GM23248 (cell line): Measurements from ENCODE around the gene RBM10. TPM values are rescaled to one million over a fixed set of nuclear protein-coding genes. Genes with fewer than 3 reads are reported as not detected.

Source experiments
- DNase-seq: peaks from one replicate; pipeline ENCODE4 v3.0.0-alpha.2; 2015
- H2AFZ ChIP-seq: fragments of 200-600 bp; sonication (generic); 2 replicates; pipeline ENCODE4 v1.6.1; 2016; ENCODE audit warnings: antibody characterized with exemption
- H3F3A ChIP-seq: fragments of 200-600 bp; sonication (generic); 2 replicates; pipeline ENCODE4 v1.6.1; 2016; ENCODE audit warnings: mild to moderate bottlenecking, antibody characterized with exemption, mixed run types; ENCODE audit not compliant: insufficient read depth
- H3K27ac ChIP-seq: fragments of 200-600 bp; sonication (generic); 2 replicates; pipeline ENCODE4 v1.5.1; 2016; ENCODE audit warnings: mild to moderate bottlenecking
- H3K27me3 ChIP-seq: fragments of 200-600 bp; sonication (generic); replicated peaks from 2 replicates; pipeline ENCODE4 v1.6.1; 2016; ENCODE audit warnings: mild to moderate bottlenecking; ENCODE audit not compliant: insufficient read depth
- H3K36me3 ChIP-seq: fragments of 200-600 bp; sonication (generic); 2 replicates; pipeline ENCODE4 v1.6.1; 2016; ENCODE audit warnings: low read depth, mild to moderate bottlenecking
- H3K4me1 ChIP-seq: fragments of 200-600 bp; sonication (generic); 2 replicates; pipeline ENCODE4 v1.6.1; 2016; ENCODE audit warnings: mild to moderate bottlenecking; ENCODE audit not compliant: insufficient read depth
- H3K4me2 ChIP-seq: fragments of 200-600 bp; sonication (generic); one replicate; pipeline ENCODE4 v1.6.1; 2016; ENCODE audit warnings: mild to moderate bottlenecking; ENCODE audit not compliant: unreplicated experiment
- H3K4me3 ChIP-seq: fragments of 200-600 bp; sonication (generic); 2 replicates; pipeline ENCODE4 v1.5.1; 2016; ENCODE audit warnings: mild to moderate bottlenecking
- H3K79me2 ChIP-seq: fragments of 200-600 bp; sonication (generic); 2 replicates; pipeline ENCODE4 v1.6.1; 2016; ENCODE audit warnings: mild to moderate bottlenecking; ENCODE audit not compliant: insufficient read depth
- H3K9ac ChIP-seq: fragments of 200-600 bp; sonication (generic); 2 replicates; pipeline ENCODE4 v1.6.1; 2016; ENCODE audit warnings: mild to moderate bottlenecking
- H3K9me2 ChIP-seq: fragments of 200-600 bp; sonication (generic); 2 replicates; pipeline ENCODE4 v1.6.1; 2016; ENCODE audit warnings: mixed run types, mild to moderate bottlenecking, moderate library complexity; ENCODE audit not compliant: insufficient read depth
- H3K9me3 ChIP-seq: fragments of 200-600 bp; sonication (generic); one replicate; pipeline ENCODE4 v1.6.1; 2017; ENCODE audit warnings: low read depth
- H4K20me1 ChIP-seq: fragments of 200-600 bp; sonication (generic); 2 replicates; pipeline ENCODE4 v1.6.0; 2016; ENCODE audit not compliant: insufficient read depth
- EZH2 ChIP-seq: fragments of 200-600 bp; sonication (generic); IDR thresholded peaks from 2 replicates; pipeline ENCODE4 v1.6.1; 2018; ENCODE audit warnings: antibody characterized with exemption, mild to moderate bottlenecking; ENCODE audit not compliant: insufficient read depth, poor library complexity, severe bottlenecking
- EZH2phosphoT487 ChIP-seq: fragments of 200-600 bp; sonication (generic); IDR thresholded peaks from 2 replicates; pipeline ENCODE4 v1.6.1; 2018; ENCODE audit warnings: antibody characterized with exemption, moderate library complexity, mild to moderate bottlenecking, low read depth; ENCODE audit not compliant: insufficient read depth
- WGBS, 2 experiments: methylation state at CpG; one replicate each; pipeline ENCODE4 v1.1.6; 2015 to 2017; ENCODE audit warnings: low lambda C conversion rate in 2 of 2, low coverage in 1 of 2; ENCODE audit errors: missing lambda C conversion rate in 2 of 2; 5-methylcytosine and 5-hydroxymethylcytosine counted together
- in situ Hi-C: fragments of 300-500 bp; cut with MboI; formaldehyde crosslinking; loops from 2 replicates; pipeline ENCODE4 v1.15.0; 2020
- polyA plus RNA-seq: library from polyadenylated mRNA; unstranded; fragments of >200 nt; fragmentation: Nextera tagmentation; extraction: Ambion mirVana; gene quantifications from 2 replicates; pipeline ENCODE4 v1.2.1, GENCODE V29; 2016
- total RNA-seq: library from RNA; depleted of rRNA; stranded (reverse); fragments of >200 nt; shearing (Covaris generic); gene quantifications from 2 replicates; pipeline ENCODE4 v1.2.3, GENCODE V29; 2014

RBM10 gene
- total and polyA plus RNA-seq, 2 experiments from 2014 or later, result 30.6 to 40.1 TPM

GRCh38 chrX:47227334-47227583 lies 82.2 kb downstream of the RBM10 start:
- Histone ChIP-seq H3K27me3 (no peaks in the 10 kb centered on the region), H3K4me3 (no peak overlapping the region), H4K20me1 (no peaks in the 10 kb centered on the region), H2AFZ (no peak overlapping the region), H3F3A (peaks cover 6% of the 10 kb centered on the region; the same call in 1 of the 2 replicates), H3K36me3 (no peaks in the 10 kb centered on the region), H3K79me2 (peaks cover 4% of the 10 kb centered on the region), H3K4me2 (no peak overlapping the region), H3K9me3 (no peaks in the 10 kb centered on the region), H3K4me1 (no peaks in the 10 kb centered on the region), H3K9me2 (no peaks in the 10 kb centered on the region), H3K27ac (no peak overlapping the region), H3K9ac (no peak overlapping the region)
- in situ Hi-C loops, result no loop called here
- 95 to 97% methylated on average over 5 to 9 of the region's 9 CpGs for WGBS, 2 experiments
- no peak for DNase-seq
- TF ChIP-seq EZH2, result no peak
- no peak for TF ChIP-seq EZH2phosphoT487

- no peak overlapping the region for H2AFZ ChIP-seq
- DNase-seq, result no peak
- H3K36me3 ChIP-seq, result no peaks in the 10 kb centered on the region
- H3F3A ChIP-seq, result peaks cover 9% of the 10 kb centered on the region; the same call in 1 of the 2 replicates
- no peak overlapping the region for H3K9ac ChIP-seq
- peaks cover 8% of the 10 kb centered on the region for H3K79me2 ChIP-seq
- no peak overlapping the region for H3K27ac ChIP-seq
- no peaks in the 10 kb centered on the region for H3K4me1 ChIP-seq
- H3K9me3 ChIP-seq, result no peaks in the 10 kb centered on the region
- no peaks in the 10 kb centered on the region for H3K27me3 ChIP-seq
- 80 to 85% methylated on average over 9 to 12 of the region's 12 CpGs for WGBS, 2 experiments
- H3K4me3 ChIP-seq, result no peak overlapping the region
- H4K20me1 ChIP-seq, result no peaks in the 10 kb centered on the region
- H3K9me2 ChIP-seq, result no peaks in the 10 kb centered on the region
- in situ Hi-C loops, result no loop called here
- H3K4me2 ChIP-seq, result no peak overlapping the region
- TF ChIP-seq EZH2phosphoT487, result no peak
- TF ChIP-seq EZH2, result no peak
Observed at GRCh38 chrX:47228550-47229270, 83.7 kb downstream of the RBM10 start.

GRCh38 chrX:47229427-47229826 lies 84.4 kb downstream of the RBM10 start:
- Histone ChIP-seq H3F3A (peaks cover 9% of the 10 kb centered on the region; the same call in 1 of the 2 replicates), H4K20me1 (no peaks in the 10 kb centered on the region), H3K9ac (no peak overlapping the region), H3K27me3 (no peaks in the 10 kb centered on the region), H3K27ac (no peak overlapping the region), H3K9me2 (no peaks in the 10 kb centered on the region), H2AFZ (no peak overlapping the region), H3K4me3 (no peak overlapping the region), H3K79me2 (peaks cover 15% of the 10 kb centered on the region), H3K4me1 (no peaks in the 10 kb centered on the region), H3K36me3 (no peaks in the 10 kb centered on the region), H3K9me3 (no peaks in the 10 kb centered on the region), H3K4me2 (no peak overlapping the region)
- no peak for DNase-seq
- no peak for TF ChIP-seq EZH2phosphoT487
- no peak for TF ChIP-seq EZH2
- 100% methylated on average over 3 to 4 of the region's 6 CpGs for WGBS, 2 experiments
- in situ Hi-C loops, result no loop called here

GRCh38 chrX:47230136-47230868 lies 85.3 kb downstream of the RBM10 start:
- in situ Hi-C loops, result no loop called here
- Histone ChIP-seq H3K27me3 (no peaks in the 10 kb centered on the region), H3K9me2 (no peaks in the 10 kb centered on the region), H3K9ac (no peak overlapping the region), H3K4me3 (no peak overlapping the region), H3K4me2 (no peak overlapping the region), H2AFZ (no peak overlapping the region), H3K36me3 (no peaks in the 10 kb centered on the region), H3K4me1 (peaks cover 6% of the 10 kb centered on the region; the same call in 1 of the 2 replicates), H3K27ac (no peak overlapping the region), H3K79me2 (peaks cover 24% of the 10 kb centered on the region), H3K9me3 (no peaks in the 10 kb centered on the region), H3F3A (peaks cover 9% of the 10 kb centered on the region; the same call in 1 of the 2 replicates), H4K20me1 (no peaks in the 10 kb centered on the region)
- TF ChIP-seq EZH2 (no peak), EZH2phosphoT487 (no peak)
- 67 to 73% methylated on average over 5 of the region's 5 CpGs for WGBS, 2 experiments
- no peak for DNase-seq
